ENCODE results near the gene GPX6.
A peak's percentile ranks its signal among the peaks of the same experiment; 100 is the strongest.
"Not testable (repeated sequence)": the region's sequence is repeated elsewhere in the genome, so short reads cannot be mapped to it uniquely, and the experiment has no call there.

Gene GPX6

GRCh38 chr6:28480253-28480932 lies 35.2 kb downstream of the GPX6 start:
- DNase-seq, result no peak

- peak; percentile 1 for DNase-seq
These were observed 37.1 kb downstream of the GPX6 start for GRCh38 chr6:28478518-28478917.

GRCh38 chr6:28474441-28475219 lies 41.0 kb downstream of the GPX6 start:
- peak; percentile 89 for DNase-seq

- not testable (repeated sequence) for DNase-seq
These were observed 46.3 kb downstream of the GPX6 start for GRCh38 chr6:28469153-28469745.

- DNase-seq, result no peak
These were observed 47.5 kb downstream of the GPX6 start for GRCh38 chr6:28468056-28468455.

- DNase-seq, result no peak
These were observed 53.2 kb downstream of the GPX6 start for GRCh38 chr6:28462401-28462800.

- no peak for DNase-seq
These were observed 57.0 kb downstream of the GPX6 start for GRCh38 chr6:28458568-28458967.

Measured in EL (cell line).